Adrenal gland (tissue), 5 donors: ENCODE measurements around the gene CNTLN.

Experiments used
- CTCF ChIP-seq, 6 experiments: fragments of 450-650 bp in 4 of 6; fragments of 200-600 bp in 2 of 6; sonication (generic) in 1 of 6; IDR thresholded peaks; 1 replicate in 5 of 6; 2 replicates in 1 of 6; pipeline versions ENCODE4 v1.5.1 to v1.8.0; 2016 to 2021; ENCODE audit warnings: antibody characterized with exemption in 6 of 6, mild to moderate bottlenecking in 2 of 6, moderate library complexity in 1 of 6
- POLR2A ChIP-seq, 2 donors: fragments of 450-650 bp; IDR thresholded peaks; one replicate each; pipeline ENCODE4 v1.6.1; 2017; ENCODE audit warnings: antibody characterized with exemption in 2 of 2, mild to moderate bottlenecking in 2 of 2, moderate library complexity in 1 of 2
- donor health status: DM: no; HTN: no; CAD: no.

GRCh38 chr9:17486396-17486795 lies 351.6 kb downstream of the CNTLN start:
- TF ChIP-seq CTCF (IDR thresholded peaks at IDR 0.05) (no peak), POLR2A (IDR thresholded peaks at IDR 0.05) (no peak)
